Upper lobe of right lung (tissue), 1 donor: ENCODE data around the gene C10orf71. TPM values are rescaled to one million over a fixed set of nuclear protein-coding genes. Genes with fewer than 3 reads are reported as not detected.

ENCODE experiments used
- ATAC-seq: fragments of 200-7000 bp; cut with Tn5 transposase; one replicate; pipeline ENCODE4 v1.9.1; 2020; ENCODE audit warnings: mild to moderate bottlenecking, moderate library complexity
- DNase-seq: peaks from one replicate; pipeline ENCODE4 v3.0.0-alpha.2; 2020
- H3K27ac ChIP-seq: fragments of 200-600 bp; one replicate; pipeline ENCODE4 v1.8.0; 2022
- H3K27me3 ChIP-seq: fragments of 200-600 bp; one replicate; pipeline ENCODE4 v1.8.0; 2022; ENCODE audit warnings: mild to moderate bottlenecking
- H3K36me3 ChIP-seq: fragments of 200-600 bp; one replicate; pipeline ENCODE4 v1.8.0; 2022
- H3K4me1 ChIP-seq: fragments of 200-600 bp; one replicate; pipeline ENCODE4 v1.8.0; 2022
- H3K4me3 ChIP-seq: fragments of 200-600 bp; one replicate; pipeline ENCODE4 v1.8.0; 2022; ENCODE audit warnings: mild to moderate bottlenecking
- H3K9me3 ChIP-seq: fragments of 200-600 bp; one replicate; pipeline ENCODE4 v1.8.0; 2022
- CTCF ChIP-seq: fragments of 200-600 bp; IDR thresholded peaks from one replicate; pipeline ENCODE4 v1.8.0; 2022; ENCODE audit warnings: antibody characterized with exemption
- intact Hi-C: fragments of 100-400 bp; cut with DNase I; formaldehyde crosslinking; loops from one replicate; pipeline ENCODE4 v1.11.0; 2022
- total RNA-seq: library from RNA; stranded (reverse); fragmentation: NEBNext Ultra II Directional; extraction: Animal tissue kit (Norgen Biotek cat#: 25700); gene quantifications from one replicate; pipeline ENCODE4 v1.2.1, GENCODE V29; 2021
- donor health status: DM: no; HTN: yes; CAD: no; lungs with severe emphysema.

The C10orf71 gene
- total RNA-seq, 1 donor from 2014 or later, result not detected

- TF ChIP-seq CTCF, result no peak
- H3K4me3 ChIP-seq, result no peak overlapping the region
- peak; percentile 3 for ATAC-seq
- no peak for DNase-seq
- no peaks in the 10 kb centered on the region for H3K9me3 ChIP-seq
- no peaks in the 10 kb centered on the region for H3K27me3 ChIP-seq
- no peaks in the 10 kb centered on the region for H3K36me3 ChIP-seq
- H3K4me1 ChIP-seq, result peaks cover 18% of the 10 kb centered on the region
- intact Hi-C loops, result no loop called here
- no peak overlapping the region for H3K27ac ChIP-seq
These were observed 66.3 kb downstream of the C10orf71 start for GRCh38 chr10:49365275-49365674.

GRCh38 chr10:49365675-49366415 is 66.9 kb downstream of the C10orf71 start:
- H3K4me1 ChIP-seq, result peaks cover 13% of the 10 kb centered on the region
- H3K36me3 ChIP-seq, result no peaks in the 10 kb centered on the region
- DNase-seq, result no peak
- ATAC-seq, result no peak
- H3K27me3 ChIP-seq, result no peaks in the 10 kb centered on the region
- no peak for TF ChIP-seq CTCF
- no peaks in the 10 kb centered on the region for H3K9me3 ChIP-seq
- no peak overlapping the region for H3K27ac ChIP-seq
- intact Hi-C loops, result no loop called here
- no peak overlapping the region for H3K4me3 ChIP-seq

GRCh38 chr10:49366460-49366859 is 67.5 kb downstream of the C10orf71 start:
- Histone ChIP-seq H3K4me3 (no peak overlapping the region), H3K27me3 (no peaks in the 10 kb centered on the region), H3K4me1 (peaks cover 12% of the 10 kb centered on the region), H3K9me3 (no peaks in the 10 kb centered on the region), H3K36me3 (no peaks in the 10 kb centered on the region), H3K27ac (no peak overlapping the region)
- no peak for TF ChIP-seq CTCF
- no peak for ATAC-seq
- DNase-seq, result no peak
- intact Hi-C loops, result no loop called here

- peaks cover 7% of the 10 kb centered on the region for H3K4me1 ChIP-seq
- H3K27me3 ChIP-seq, result no peaks in the 10 kb centered on the region
- no peak for TF ChIP-seq CTCF
- DNase-seq, result no peak
- intact Hi-C loops, result no loop called here
- H3K36me3 ChIP-seq, result no peaks in the 10 kb centered on the region
- H3K9me3 ChIP-seq, result no peaks in the 10 kb centered on the region
- ATAC-seq, result no peak
- H3K4me3 ChIP-seq, result no peak overlapping the region
- H3K27ac ChIP-seq, result no peak overlapping the region
These were observed 68.6 kb downstream of the C10orf71 start for GRCh38 chr10:49367600-49367999.

GRCh38 chr10:49368256-49368655 is 69.3 kb downstream of the C10orf71 start:
- H3K36me3 ChIP-seq, result no peaks in the 10 kb centered on the region
- H3K9me3 ChIP-seq, result no peaks in the 10 kb centered on the region
- TF ChIP-seq CTCF, result no peak
- ATAC-seq (no peak), DNase-seq (no peak)
- H3K4me3 ChIP-seq, result no peak overlapping the region
- H3K27ac ChIP-seq, result no peak overlapping the region
- intact Hi-C loops, result no loop called here
- H3K4me1 ChIP-seq, result peaks cover 4% of the 10 kb centered on the region
- no peaks in the 10 kb centered on the region for H3K27me3 ChIP-seq
